ENCODE data around the gene ARCN1. TPM values are rescaled to one million over a fixed set of nuclear protein-coding genes. Genes with fewer than 3 reads are reported as not detected.
A peak's percentile ranks its signal among the peaks of the same experiment; 100 is the strongest.

Gene ARCN1
- total and polyA plus RNA-seq, 9 of the 15 experiments (the other 6 are each of a cell fraction or from before 2014, with no cell fraction given): 30.0 to 224 (median 76.4) TPM

GRCh38 chr11:118634431-118635236 lies 62.4 kb downstream of the ARCN1 start (continued):
- no peak for TF ChIP-seq ZNF609 (CRISPR knock-in tag; IDR thresholded peaks at IDR 0.05; ENCODE audit: borderline replicate concordance)
- peak; percentile 54 for TF ChIP-seq HNRNPLL (IDR thresholded peaks at IDR 0.05; ENCODE audit: low read depth, low read length, poor library complexity, severe bottlenecking)
- TF ChIP-seq ZNF512 (tag; IDR thresholded peaks at IDR 0.05): peak; percentile 63
- TF ChIP-seq POLR2B (IDR thresholded peaks at IDR 0.05; ENCODE audit: low read depth, partially characterized antibody): peak; percentile 49
- TF ChIP-seq NRF1 (conservative IDR thresholded peaks at IDR 0.05 in 1 of 2, IDR thresholded peaks at IDR 0.05 in 1 of 2): peak; percentile 41 to 55; a peak in 3 of 4 replicates
- peak; percentile 70 for TF ChIP-seq RBFOX2 (IDR thresholded peaks at IDR 0.05; ENCODE audit: low read depth, low read length)
- peak; percentile 29 for TF ChIP-seq TAF1 (IDR thresholded peaks at IDR 0.05; ENCODE audit: control insufficient read depth, extremely low read depth, insufficient read depth, low read length, severe bottlenecking)
- TF ChIP-seq CC2D1A (IDR thresholded peaks at IDR 0.05): 0 out of 2 replicates have a peak, but pooled peaks have one; percentile 38
- 0 out of 2 replicates have a peak, but pooled peaks have one; percentile 52 for TF ChIP-seq SUPT5H (IDR thresholded peaks at IDR 0.05)
- 0 out of 2 replicates have a peak, but pooled peaks have one; percentile 7 for TF ChIP-seq SMARCA4 (IDR thresholded peaks at IDR 0.05)
- no peak for TF ChIP-seq SPI1 (IDR thresholded peaks at IDR 0.05; ENCODE audit: borderline replicate concordance, low read depth, low read length)
- TF ChIP-seq NEUROD1 (IDR thresholded peaks at IDR 0.05; ENCODE audit: borderline replicate concordance, low read depth, low read length, partially characterized antibody): no peak
- TF ChIP-seq CREB1 (IDR thresholded peaks at IDR 0.05): no peak
- TF ChIP-seq CREB1 (CRISPR knock-in tag; IDR thresholded peaks at IDR 0.05): peak; percentile 39; the same call in 1 of the 2 replicates
- no peak for TF ChIP-seq USF1 (CRISPR knock-in tag; IDR thresholded peaks at IDR 0.05)
- TF ChIP-seq NBN (IDR thresholded peaks at IDR 0.05; ENCODE audit: low read depth): peak; percentile 59
- peak; percentile 71 for TF ChIP-seq POLR2G (IDR thresholded peaks at IDR 0.05; ENCODE audit: low read depth, low read length)
- TF ChIP-seq ZBTB26 (CRISPR knock-in tag; IDR thresholded peaks at IDR 0.05): 0 out of 2 replicates have a peak, but pooled peaks have one; percentile 23
- peak; percentile 25 for TF ChIP-seq PHF20 (IDR thresholded peaks at IDR 0.05; ENCODE audit: partially characterized antibody)
- no peak for TF ChIP-seq NFIX (CRISPR knock-in tag; IDR thresholded peaks at IDR 0.05; ENCODE audit: low read depth)

All from K562 (cell line).